ENCODE data around the gene PIK3C2A. TPM values are rescaled to one million over a fixed set of nuclear protein-coding genes. Genes with fewer than 3 reads are reported as not detected.

PIK3C2A gene
- total and polyA plus RNA-seq, 4 donors, result 8.2 to 89.9 (median 13.7) TPM

GRCh38 chr11:17233101-17233500 is 25.3 kb upstream of the PIK3C2A start:
- Histone ChIP-seq H3K27ac (ENCODE audit: low read depth in 1 of 2, low read length in 2 of 2) (no peak overlapping the region), H3K9ac (ENCODE audit: low read depth in 1 of 2, low read length in 2 of 2) (no peak overlapping the region), H3K36me3 (ENCODE audit: control insufficient read depth in 4 of 4, insufficient read depth in 3 of 4, low read depth in 1 of 4, low read length in 3 of 4) (no peaks in the 10 kb centered on the region), H3K27me3 (ENCODE audit: control insufficient read depth in 4 of 4, insufficient read depth in 4 of 4, low read length in 3 of 4) (no peaks in the 10 kb centered on the region), H3K9me3 (ENCODE audit: control insufficient read depth in 4 of 4, low read length in 3 of 4) (no peaks in the 10 kb centered on the region), H3K4me3 (ENCODE audit: low read depth in 1 of 3, low read length in 3 of 3) (no peak overlapping the region), H3K4me1 (ENCODE audit: control insufficient read depth in 4 of 4, insufficient read depth in 4 of 4, low read length in 3 of 4) (peaks cover 0 to 3% (median 0%) of the 10 kb centered on the region in 4 donors)
- DNase-seq (ENCODE audit: low spot score), result no peak
- TF ChIP-seq HNF4A (conservative IDR thresholded peaks at IDR 0.05) (no peak), RXRA (IDR thresholded peaks at IDR 0.05) (no peak), HNF4G (IDR thresholded peaks at IDR 0.05) (no peak), GABPA (IDR thresholded peaks at IDR 0.05 in 1 of 2, conservative IDR thresholded peaks at IDR 0.05 in 1 of 2) (no peak), MAX (IDR thresholded peaks at IDR 0.05) (no peak), EGR1 (IDR thresholded peaks at IDR 0.05; ENCODE audit: low read depth in 2 of 2) (no peak), NR2F2 (IDR thresholded peaks at IDR 0.05) (no peak), YY1 (IDR thresholded peaks at IDR 0.05) (no peak), ZBTB33 (IDR thresholded peaks at IDR 0.05) (no peak)

- Histone ChIP-seq H3K4me3 (ENCODE audit: low read depth in 1 of 3, low read length in 3 of 3) (no peak overlapping the region), H3K36me3 (ENCODE audit: control insufficient read depth in 4 of 4, insufficient read depth in 3 of 4, low read depth in 1 of 4, low read length in 3 of 4) (no peaks in the 10 kb centered on the region), H3K27me3 (ENCODE audit: control insufficient read depth in 4 of 4, insufficient read depth in 4 of 4, low read length in 3 of 4) (no peaks in the 10 kb centered on the region), H3K9me3 (ENCODE audit: control insufficient read depth in 4 of 4, low read length in 3 of 4) (no peaks in the 10 kb centered on the region), H3K9ac (ENCODE audit: low read depth in 1 of 2, low read length in 2 of 2) (no peak overlapping the region), H3K4me1 (ENCODE audit: control insufficient read depth in 4 of 4, insufficient read depth in 4 of 4, low read length in 3 of 4) (peaks cover 0 to 3% (median 0%) of the 10 kb centered on the region in 4 donors), H3K27ac (ENCODE audit: low read depth in 1 of 2, low read length in 2 of 2) (no peak overlapping the region)
- WGBS, result 67% methylated on average over 3 of the region's 3 CpGs
- TF ChIP-seq YY1 (IDR thresholded peaks at IDR 0.05) (no peak), JUND (IDR thresholded peaks at IDR 0.05) (no peak), CTCF (IDR thresholded peaks at IDR 0.05; ENCODE audit: low read depth, low read length, missing input control) (no peak), NR2F2 (IDR thresholded peaks at IDR 0.05) (no peak), ZBTB33 (IDR thresholded peaks at IDR 0.05) (no peak), ATF3 (IDR thresholded peaks at IDR 0.05) (no peak), REST (IDR thresholded peaks at IDR 0.05) (no peak), SP1 (IDR thresholded peaks at IDR 0.05) (no peak), FOXA1 (IDR thresholded peaks at IDR 0.05) (no peak), HNF4G (IDR thresholded peaks at IDR 0.05) (no peak), EGR1 (IDR thresholded peaks at IDR 0.05; ENCODE audit: low read depth in 2 of 2) (no peak), MAX (IDR thresholded peaks at IDR 0.05) (no peak), RXRA (IDR thresholded peaks at IDR 0.05) (no peak), GABPA (IDR thresholded peaks at IDR 0.05 in 1 of 2, conservative IDR thresholded peaks at IDR 0.05 in 1 of 2) (no peak), TAF1 (conservative IDR thresholded peaks at IDR 0.05) (no peak), RAD21 (IDR thresholded peaks at IDR 0.05) (no peak), FOXA2 (IDR thresholded peaks at IDR 0.05) (no peak)
- DNase-seq (ENCODE audit: low spot score), result no peak
Observed at GRCh38 chr11:17230867-17231851, 23.4 kb upstream of the PIK3C2A start.

All from liver (tissue), 9 donors.